ENCODE results near the gene EMID1.
A peak's percentile ranks its signal among the peaks of the same experiment; 100 is the strongest.

The EMID1 gene

DNA sequence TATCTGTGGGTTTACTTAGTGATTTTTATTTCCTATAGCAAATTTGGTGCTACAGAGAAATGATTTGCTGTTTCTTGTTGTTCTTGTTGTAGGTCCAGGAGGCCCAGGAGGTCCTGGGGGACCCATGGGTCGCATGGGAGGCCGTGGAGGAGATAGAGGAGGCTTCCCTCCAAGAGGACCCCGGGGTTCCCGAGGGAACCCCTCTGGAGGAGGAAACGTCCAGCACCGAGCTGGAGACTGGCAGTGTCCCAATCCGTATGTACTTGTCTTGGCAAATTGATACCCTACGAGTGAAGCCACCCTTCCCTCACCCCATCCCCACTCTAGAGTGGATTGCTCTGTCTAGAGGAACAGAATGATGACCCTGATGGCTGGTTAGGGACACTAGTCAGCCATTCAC lies 92.9 kb downstream of the EMID1 start:
- DNase-seq: no peak

DNA sequence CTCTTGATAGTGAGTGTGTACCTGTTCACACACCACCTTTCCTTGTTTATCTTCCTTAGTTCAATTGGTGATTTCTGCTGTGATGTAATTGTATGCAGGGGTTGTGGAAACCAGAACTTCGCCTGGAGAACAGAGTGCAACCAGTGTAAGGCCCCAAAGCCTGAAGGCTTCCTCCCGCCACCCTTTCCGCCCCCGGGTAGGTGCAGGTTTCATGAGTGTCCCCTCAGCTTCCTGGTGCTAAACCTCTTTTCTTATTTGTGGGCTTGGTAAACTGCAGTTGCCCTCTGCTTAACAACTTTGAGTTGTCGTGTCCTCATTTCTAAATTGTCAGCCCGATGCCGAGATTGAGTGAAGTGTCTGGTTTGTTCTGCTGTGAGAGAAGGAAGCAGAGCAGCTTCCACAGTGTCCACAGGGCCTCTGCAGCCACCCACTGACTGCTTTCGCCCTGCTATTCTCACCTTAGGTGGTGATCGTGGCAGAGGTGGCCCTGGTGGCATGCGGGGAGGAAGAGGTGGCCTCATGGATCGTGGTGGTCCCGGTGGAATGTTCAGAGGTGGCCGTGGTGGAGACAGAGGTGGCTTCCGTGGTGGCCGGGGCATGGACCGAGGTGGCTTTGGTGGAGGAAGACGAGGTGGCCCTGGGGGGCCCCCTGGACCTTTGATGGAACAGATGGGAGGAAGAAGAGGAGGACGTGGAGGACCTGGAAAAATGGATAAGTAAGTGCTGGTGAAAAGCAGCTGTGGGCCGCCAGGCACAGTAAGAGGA lies 93.6 kb downstream of the EMID1 start:
- DNase-seq: no peak

DNA sequence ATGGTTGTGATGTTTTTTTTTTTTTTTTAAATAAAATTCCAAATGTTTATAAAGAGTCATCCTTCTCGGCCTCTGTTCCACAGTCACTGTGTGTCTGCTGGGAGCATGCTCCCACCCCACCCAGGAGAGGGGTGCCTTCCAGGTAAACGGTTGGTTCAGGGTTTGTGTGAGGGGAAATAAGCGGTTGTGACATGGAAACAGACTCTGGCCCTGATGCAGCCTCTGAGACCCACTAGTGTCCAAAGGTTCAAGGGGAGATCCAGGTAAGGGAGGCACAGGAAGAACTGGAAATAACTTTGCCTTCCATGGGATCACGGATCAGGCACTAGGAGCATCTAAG lies 94.7 kb downstream of the EMID1 start:
- DNase-seq: no peak

DNA sequence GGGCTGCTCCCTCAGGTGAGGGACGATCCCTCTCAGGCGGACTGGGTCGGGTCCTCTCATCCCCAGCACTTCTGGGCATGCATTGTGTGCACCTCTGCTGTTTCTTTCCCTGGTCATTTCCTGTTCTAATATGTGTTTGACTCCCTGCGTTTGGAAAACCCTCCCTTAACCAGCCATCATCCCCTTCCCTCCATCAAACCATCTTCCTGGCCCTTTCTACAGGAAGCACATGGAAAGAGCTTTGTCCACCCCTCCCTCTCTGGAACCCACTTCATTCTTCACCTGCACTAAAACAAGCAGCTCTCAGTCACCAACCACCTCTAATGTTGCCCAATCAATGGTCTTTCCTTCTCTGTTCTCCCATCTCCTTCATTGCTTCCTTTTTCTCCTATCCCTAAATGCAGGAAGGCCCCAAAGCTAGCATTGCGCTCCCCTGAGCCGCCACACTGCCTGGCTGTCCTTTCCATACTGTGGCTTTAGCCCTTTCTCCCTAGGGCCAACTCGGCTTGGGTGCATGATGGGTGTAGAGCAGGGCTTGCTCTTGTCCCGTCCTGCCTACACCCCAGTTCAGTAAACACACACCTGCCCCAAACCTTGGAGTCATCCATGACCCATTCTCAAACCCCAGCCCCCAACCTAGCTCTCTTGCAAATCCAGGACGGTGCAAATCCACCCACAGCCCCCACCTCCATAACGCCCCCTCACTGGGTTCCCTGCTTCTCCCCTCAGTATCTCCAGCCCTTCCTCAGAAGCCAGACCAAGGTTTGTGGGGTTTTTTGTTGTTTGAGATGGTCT lies 95.3 kb downstream of the EMID1 start:
- DNase-seq: no peak

DNA sequence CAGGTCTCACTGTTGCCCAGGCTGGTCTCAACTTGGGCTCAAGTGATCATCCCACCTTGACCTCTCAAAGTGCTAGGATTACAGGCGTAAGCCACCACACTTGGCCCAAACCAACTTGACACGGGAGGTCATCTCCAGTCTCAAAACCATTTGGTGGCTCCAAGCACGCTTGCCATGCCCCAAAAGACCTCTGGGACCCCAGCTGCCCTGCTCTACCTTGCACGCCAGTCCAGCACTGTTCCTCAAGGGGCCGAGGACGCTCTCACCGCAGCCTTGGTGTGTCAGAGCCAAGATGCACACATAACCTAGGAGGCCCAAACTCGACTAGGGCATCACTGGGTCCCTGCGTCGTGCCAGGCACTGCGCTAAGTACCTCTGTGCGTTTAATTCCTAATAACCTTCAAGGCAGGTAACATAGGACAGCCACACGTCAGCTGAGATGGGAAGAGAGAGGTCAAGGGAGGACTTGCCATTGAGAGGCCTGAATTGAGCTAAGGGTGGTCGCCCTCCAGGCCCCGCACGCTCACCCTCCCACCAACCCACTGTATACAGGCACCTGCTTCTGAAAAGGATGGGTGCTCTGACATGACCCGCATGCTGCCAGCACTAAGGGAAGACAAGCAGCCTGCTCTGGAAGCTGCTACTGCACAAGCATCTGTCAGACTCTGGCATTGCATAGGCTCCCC lies 96.2 kb downstream of the EMID1 start:
- DNase-seq: no peak

DNA sequence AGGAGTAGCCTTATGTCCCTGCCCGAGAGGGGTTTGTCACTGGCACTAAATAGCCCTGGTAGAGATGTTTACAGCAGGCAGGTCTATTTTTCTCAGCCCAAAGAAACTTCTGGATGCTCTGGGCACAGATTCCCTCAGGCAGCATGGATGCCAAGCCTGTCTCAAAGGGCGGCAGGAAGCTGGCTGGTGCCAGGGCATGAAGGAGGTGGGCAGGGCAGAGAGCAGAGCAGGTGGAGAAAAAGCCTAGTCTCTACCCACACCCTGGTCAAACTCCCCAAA lies 96.6 kb downstream of the EMID1 start:
- DNase-seq: no peak

DNA sequence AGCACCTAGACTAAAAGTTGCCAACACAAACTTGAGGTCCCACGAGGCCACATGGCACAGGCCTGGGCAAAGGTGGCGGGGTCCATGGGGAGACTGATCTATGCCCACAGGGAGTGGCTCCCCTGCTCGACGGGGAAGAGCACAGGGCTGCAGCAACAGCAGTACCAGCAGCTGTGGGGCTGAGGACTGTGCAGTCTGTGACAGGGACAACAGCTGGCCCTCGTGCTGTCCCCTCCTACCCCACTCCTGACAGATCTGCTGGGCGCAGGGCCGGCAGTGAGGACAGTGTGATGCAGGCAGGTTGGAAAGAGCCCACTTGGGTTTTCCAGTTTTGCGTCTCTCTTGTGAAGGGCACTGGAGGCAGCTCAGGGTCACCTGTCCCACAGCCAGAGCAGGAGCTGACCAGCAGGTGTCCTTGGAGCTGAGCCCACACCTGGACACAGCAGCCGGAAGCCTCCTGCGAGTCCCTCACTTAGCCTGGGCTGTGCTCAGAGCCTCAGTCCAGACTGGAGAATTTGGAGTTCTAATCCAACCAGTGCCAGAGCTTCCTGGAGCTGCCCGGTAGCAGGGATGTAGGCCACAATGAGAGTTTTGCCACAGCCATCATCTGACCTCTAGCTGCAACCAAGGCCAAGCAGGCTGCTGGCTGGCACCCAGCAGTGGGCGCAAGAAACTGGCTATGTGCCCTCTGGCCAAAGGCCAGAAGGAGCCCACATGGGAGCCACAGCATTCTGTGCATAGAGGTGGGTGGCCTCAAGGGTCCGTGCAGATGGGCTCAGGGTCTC lies 97.2 kb downstream of the EMID1 start:
- DNase-seq: no peak

DNA sequence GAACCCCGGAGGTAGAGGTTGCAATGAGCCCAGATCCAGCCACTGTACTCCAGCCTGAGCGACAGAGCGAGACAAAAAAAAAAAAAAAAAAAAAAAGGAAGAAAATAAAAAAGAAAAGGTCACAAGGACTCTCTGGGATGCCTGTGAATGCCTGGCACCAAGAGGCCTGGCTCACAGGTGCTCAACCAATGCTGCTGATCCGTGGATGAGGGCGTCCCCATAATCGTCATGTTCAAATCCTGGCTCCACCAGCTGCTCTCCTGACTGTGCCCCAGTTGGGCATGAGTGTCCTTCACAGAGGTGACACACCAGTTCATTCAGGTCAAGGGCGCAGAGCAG lies 100.1 kb downstream of the EMID1 start:
- no peak for DNase-seq

DNA sequence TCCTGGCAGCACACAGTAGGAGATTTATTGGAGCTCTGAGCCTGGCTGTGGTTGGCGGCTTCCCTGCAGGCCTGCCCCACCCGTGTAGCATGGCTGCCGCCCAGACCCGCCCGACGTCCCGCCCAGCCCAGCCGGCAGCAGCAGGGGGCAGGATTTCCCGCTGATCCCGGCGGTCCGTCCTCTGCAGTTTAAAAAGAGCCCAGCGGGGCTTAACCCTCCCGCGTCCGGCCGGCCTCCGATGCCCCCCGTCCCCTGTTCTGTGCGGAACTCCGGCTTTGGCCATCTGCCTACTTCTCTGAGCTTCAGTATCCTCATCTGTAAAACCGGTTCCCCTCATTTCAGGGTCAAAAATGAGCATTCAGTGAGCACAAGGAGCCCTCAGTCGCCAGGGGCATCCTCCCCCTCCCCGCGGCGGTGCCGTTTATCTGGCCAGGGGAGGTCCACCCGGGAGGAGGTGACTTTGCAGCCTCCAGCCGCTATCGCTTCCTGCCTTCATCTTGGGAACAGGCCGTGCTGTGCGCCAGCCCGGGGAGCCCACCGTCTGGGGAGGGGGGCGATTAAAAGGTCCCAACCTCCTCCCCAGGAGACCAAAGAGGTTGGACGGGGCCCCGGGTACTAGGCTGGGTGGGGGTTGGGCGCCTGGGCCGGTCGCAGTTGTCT lies 100.6 kb downstream of the EMID1 start, which contains the start of gene GAS2L1:
TSS of gene GAS2L1 (plus strand) at position 476 of the 660 bp plus-strand sequence. CDS start 1,456 bp downstream, outside the sequence.
- peak; percentile 71 for DNase-seq

DNA sequence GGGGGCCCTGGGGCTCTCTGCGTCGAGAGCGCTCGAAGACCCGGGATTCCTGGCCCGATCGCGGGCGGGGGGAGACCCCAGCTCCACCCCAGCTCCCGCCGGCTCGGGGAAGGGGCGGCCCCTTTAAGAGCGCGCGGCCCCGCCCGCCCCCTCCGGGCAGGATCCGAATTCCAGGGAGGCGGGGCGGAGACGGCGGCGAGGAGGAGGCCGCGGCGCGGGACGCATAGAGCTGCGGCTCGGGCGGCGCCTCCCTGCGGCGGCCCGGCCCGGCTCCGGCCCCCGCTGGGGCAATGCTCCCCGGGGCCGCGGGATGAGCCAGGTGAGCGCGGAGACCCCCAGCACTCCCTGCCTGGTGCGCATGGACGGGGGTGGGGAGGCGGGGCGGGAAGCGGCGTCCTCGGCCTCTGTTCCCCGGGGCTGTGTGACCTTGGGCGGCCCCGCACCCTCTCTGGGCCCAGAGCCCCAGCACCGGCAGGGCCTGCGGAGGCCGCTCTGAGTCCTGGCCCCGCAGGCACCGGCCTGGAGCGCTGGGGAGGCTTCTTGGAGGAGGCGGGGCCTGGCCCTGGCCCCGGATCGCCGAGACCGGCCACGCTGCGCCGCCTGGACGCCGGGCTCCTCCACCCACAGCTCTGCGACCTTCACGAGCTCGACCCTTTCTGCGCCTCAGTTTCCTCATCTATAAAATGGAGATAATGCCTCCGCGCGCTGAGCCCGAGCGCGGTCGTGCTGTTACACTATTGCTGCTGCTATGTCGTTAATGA lies 101.3 kb downstream of the EMID1 start:
- DNase-seq: peak; percentile 60

DNA sequence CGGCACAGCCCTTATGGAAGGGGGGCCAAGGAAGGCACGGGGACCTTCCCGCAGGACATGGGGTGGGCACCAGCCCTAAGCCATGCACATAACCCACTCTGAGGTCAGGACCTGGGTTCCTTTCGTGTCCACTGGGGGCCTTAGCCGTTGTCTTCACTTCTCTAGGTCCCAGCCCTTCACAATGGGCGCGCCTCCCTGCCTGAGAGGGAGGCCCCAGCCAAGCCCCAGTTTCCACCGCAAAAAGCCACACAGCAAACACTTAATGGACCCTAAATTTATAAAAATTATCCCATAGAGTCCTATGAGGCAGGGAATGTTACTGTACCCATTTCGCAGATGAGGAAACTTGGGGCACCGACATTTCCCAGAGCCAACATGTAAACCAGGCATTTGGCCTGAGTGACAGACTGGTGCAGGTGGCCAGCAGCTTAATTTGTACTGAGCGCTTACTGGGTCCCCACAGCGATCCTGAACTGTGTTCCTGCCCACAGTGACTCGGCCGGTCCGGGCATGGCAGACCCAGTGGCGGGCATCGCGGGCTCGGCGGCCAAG lies 102.0 kb downstream of the EMID1 start:
- DNase-seq: no peak

DNA sequence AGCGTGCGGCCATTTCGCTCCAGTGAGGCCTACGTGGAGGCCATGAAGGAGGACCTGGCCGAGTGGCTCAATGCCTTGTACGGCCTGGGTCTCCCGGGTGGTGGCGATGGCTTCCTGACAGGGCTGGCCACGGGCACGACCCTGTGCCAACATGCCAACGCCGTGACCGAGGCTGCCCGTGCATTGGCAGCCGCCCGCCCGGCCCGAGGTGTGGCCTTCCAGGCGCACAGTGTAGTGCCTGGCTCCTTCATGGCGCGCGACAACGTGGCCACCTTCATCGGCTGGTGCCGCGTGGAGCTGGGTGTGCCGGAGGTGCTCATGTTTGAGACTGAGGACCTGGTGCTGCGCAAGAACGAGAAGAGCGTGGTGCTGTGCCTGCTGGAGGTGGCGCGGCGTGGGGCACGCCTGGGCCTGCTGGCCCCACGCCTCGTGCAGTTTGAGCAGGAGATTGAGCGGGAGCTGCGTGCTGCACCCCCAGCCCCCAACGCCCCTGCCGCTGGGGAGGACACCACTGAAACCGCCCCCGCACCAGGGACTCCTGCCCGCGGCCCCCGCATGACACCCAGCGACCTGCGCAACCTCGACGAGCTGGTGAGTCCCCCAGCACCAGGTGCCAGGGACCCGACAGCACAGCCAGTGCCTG lies 102.6 kb downstream of the EMID1 start:
- DNase-seq: no peak

DNA sequence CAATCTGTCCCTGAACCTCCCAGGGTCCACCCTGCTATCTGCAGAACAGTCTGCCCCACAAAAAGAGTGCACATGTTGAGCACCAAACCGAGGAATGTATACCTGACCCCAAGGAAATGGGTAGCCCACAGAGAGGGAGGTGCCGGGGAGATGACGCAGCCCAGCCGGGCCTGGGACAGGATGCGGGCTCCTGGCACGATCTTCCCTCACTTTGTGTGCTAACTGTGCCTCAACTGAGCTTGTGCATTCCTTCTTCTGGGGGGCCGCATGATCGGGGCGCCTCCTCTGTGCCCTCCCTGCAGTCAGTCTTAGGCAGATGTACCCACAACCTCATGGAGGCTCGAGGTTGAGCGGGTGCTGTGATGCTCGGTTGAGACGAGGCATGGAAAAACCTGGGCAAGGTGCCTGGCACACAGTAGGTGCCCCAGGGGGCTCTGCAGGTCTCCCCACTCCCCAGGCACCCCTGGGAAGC lies 103.1 kb downstream of the EMID1 start:
- DNase-seq: peak; percentile 22
